HepG2 (cell line): Measurements from ENCODE around the gene KCND1. TPM values are rescaled to one million over a fixed set of nuclear protein-coding genes. Genes with fewer than 3 reads are reported as not detected.

Source experiments
- ATAC-seq: fragments of 200-7000 bp; cut with Tn5 transposase; 3 replicates; pipeline ENCODE4 v1.9.1; 2020; ENCODE audit warnings: mild to moderate bottlenecking, moderate library complexity
- BruUV-seq: library from RNA; stranded (reverse); fragments of 400-500 nt; replicated peaks from 2 replicates; lab custom pipeline; 2021; lab: Mats Ljungman, UMichigan
- CTCF ChIA-PET: fragments of 300-600 bp; formaldehyde crosslinking; extraction: SDS; loops from one replicate; lab custom pipeline; 2021; ENCODE audit warnings: low total read pairs, inconsistent platforms, low intra/inter-chr PET ratio; lab: Yijun Ruan, JAX
- POLR2A ChIA-PET: fragments of 350-600 bp; sonication (Branson Sonifier 250); formaldehyde crosslinking; loops from one replicate; lab custom pipeline; 2020; ENCODE audit warnings: antibody characterized with exemption, inconsistent platforms; lab: Yijun Ruan, JAX
- DNase-seq: peaks from one replicate; pipeline ENCODE4 v3.0.0-alpha.2; 2015; ENCODE audit warnings: low spot score
- FAIRE-seq: peaks from 3 replicates; lab custom pipeline; 2011; peaks lifted over from hg19 to GRCh38; lab: Jason Lieb, UNC
- H2AFZ ChIP-seq: one replicate; pipeline ENCODE4 v1.6.1; 2011; ENCODE audit warnings: low read length, inconsistent platforms
- H3K27ac ChIP-seq: fragments of 300-600 bp; 3 replicates; pipeline ENCODE4 v1.8.0; 2011; ENCODE audit warnings: mixed run types, mild to moderate bottlenecking, mixed read lengths, low read length, inconsistent platforms; ENCODE audit not compliant: insufficient read depth; ENCODE audit errors: extremely low read length
- H3K27me3 ChIP-seq, 2 experiments: fragments of 200-600 bp in 1 of 2; 2 replicates in 1 of 2; 3 replicates in 1 of 2; pipeline versions ENCODE4 v1.6.0 to v1.8.0; 2011; ENCODE audit warnings: low read length in 2 of 2, mild to moderate bottlenecking in 2 of 2, moderate library complexity in 2 of 2, inconsistent platforms in 1 of 2; ENCODE audit not compliant: insufficient read depth in 2 of 2, control insufficient read depth in 1 of 2
- H3K36me3 ChIP-seq, 2 experiments: fragments of 200-600 bp in 1 of 2; replicated peaks in 1 of 2; 2 replicates in 1 of 2; 3 replicates in 1 of 2; pipeline versions ENCODE4 v1.5.1 to v1.8.0; 2011; ENCODE audit warnings: low read length in 2 of 2, inconsistent platforms in 1 of 2; ENCODE audit not compliant: insufficient read depth in 2 of 2, control insufficient read depth in 1 of 2
- H3K4me1 ChIP-seq: 2 replicates; pipeline ENCODE4 v1.5.1; 2012; ENCODE audit warnings: low read length, inconsistent platforms; ENCODE audit not compliant: insufficient read depth
- H3K4me2 ChIP-seq: 2 replicates; pipeline ENCODE4 v1.6.0; 2011; ENCODE audit warnings: low read depth, low read length, inconsistent platforms
- H3K4me3 ChIP-seq, 3 experiments: fragments of 200-600 bp in 1 of 3; sonication (generic), shearing (Covaris generic) in 1 of 3; replicated peaks in 1 of 3; 2 replicates each; pipeline ENCODE4 v1.5.1; 2011 to 2016; ENCODE audit warnings: low read length in 3 of 3, inconsistent platforms in 2 of 3, low read depth in 2 of 3, mild to moderate bottlenecking in 2 of 3, control low read depth in 1 of 3, mixed read lengths in 1 of 3; ENCODE audit not compliant: insufficient read depth in 1 of 3
- H3K79me2 ChIP-seq: one replicate; pipeline ENCODE4 v1.6.1; 2011; ENCODE audit warnings: low read length, inconsistent platforms; ENCODE audit not compliant: insufficient read depth
- H3K9ac ChIP-seq: 2 replicates; pipeline ENCODE4 v1.6.0; 2011; ENCODE audit warnings: mild to moderate bottlenecking, low read depth, low read length, inconsistent platforms; ENCODE audit not compliant: insufficient read depth
- H3K9me3 ChIP-seq: 2 replicates; pipeline ENCODE4 v1.5.1; 2012; ENCODE audit warnings: mild to moderate bottlenecking, low read length
- H4K20me1 ChIP-seq: 2 replicates; pipeline ENCODE4 v1.6.0; 2011; ENCODE audit warnings: inconsistent platforms, mild to moderate bottlenecking, low read length, moderate library complexity; ENCODE audit not compliant: insufficient read depth
- ASH2L ChIP-seq: fragments of 300-600, 200-600 bp; sonication (generic); IDR thresholded peaks from 2 replicates; pipeline ENCODE4 v1.7.0; 2017; ENCODE audit warnings: low read depth, mild to moderate bottlenecking, moderate library complexity, mixed read lengths, low read length; ENCODE audit not compliant: insufficient read length
- CEBPB ChIP-seq: IDR thresholded peaks from 2 replicates; pipeline ENCODE4 v1.6.1; 2011; ENCODE audit warnings: low read depth, low read length, improper control_type of control experiment, borderline replicate concordance
- CREM ChIP-seq, 2 experiments: sonication (generic) in 1 of 2; formaldehyde crosslinking in 1 of 2; IDR thresholded peaks; 2 replicates each; pipeline versions ENCODE4 v1.4.0 to v1.6.1; 2016 to 2020; ENCODE audit warnings: antibody characterized with exemption in 1 of 2, mild to moderate bottlenecking in 1 of 2, missing genetic modification reagents in 1 of 2
- DR1 ChIP-seq: sonication (generic); formaldehyde crosslinking; IDR thresholded peaks from 2 replicates; pipeline ENCODE4 v1.8.0; 2021; ENCODE audit warnings: mild to moderate bottlenecking, missing genetic modification reagents, inconsistent platforms
- HDAC1 ChIP-seq: sonication (generic); formaldehyde crosslinking; IDR thresholded peaks from 2 replicates; pipeline ENCODE4 v1.5.1; 2020; ENCODE audit warnings: mild to moderate bottlenecking, missing genetic modification reagents
- HIVEP1 ChIP-seq: sonication (generic); formaldehyde crosslinking; IDR thresholded peaks from 2 replicates; pipeline ENCODE4 v1.4.0; 2020; ENCODE audit warnings: mild to moderate bottlenecking, missing genetic modification reagents
- MED1 ChIP-seq: sonication (generic); formaldehyde crosslinking; IDR thresholded peaks from 2 replicates; pipeline ENCODE4 v1.4.0; 2020; ENCODE audit warnings: missing genetic modification reagents
- MTA3 ChIP-seq: sonication (generic); formaldehyde crosslinking; IDR thresholded peaks from 2 replicates; pipeline ENCODE4 v1.4.0; 2020; ENCODE audit warnings: missing genetic modification reagents
- PLRG1 ChIP-seq: fragments of 450-650 bp; conservative IDR thresholded peaks from 2 replicates; pipeline ENCODE4 v1.6.1; 2016
- POLR2A ChIP-seq, 2 experiments: IDR thresholded peaks; 2 replicates each; pipeline ENCODE4 v1.6.1; 2011; ENCODE audit warnings: low read depth in 2 of 2, low read length in 2 of 2, mild to moderate bottlenecking in 1 of 2, moderate library complexity in 1 of 2; ENCODE audit not compliant: insufficient read depth in 1 of 2
- POLR2AphosphoS5 ChIP-seq: IDR thresholded peaks from 2 replicates; pipeline ENCODE4 v1.6.1; 2012; ENCODE audit warnings: low read depth, low read length
- POLR2G ChIP-seq: fragments of 200-400 bp; formaldehyde crosslinking; IDR thresholded peaks from 2 replicates; pipeline ENCODE4 v1.6.1; 2018; ENCODE audit warnings: mild to moderate bottlenecking, low read depth, low read length, moderate library complexity
- REPIN1 ChIP-seq: sonication (generic); formaldehyde crosslinking; IDR thresholded peaks from 2 replicates; pipeline ENCODE4 v1.8.0; 2022; ENCODE audit warnings: missing genetic modification reagents, low read depth, mild to moderate bottlenecking, borderline replicate concordance
- REXO4 ChIP-seq: sonication (generic); formaldehyde crosslinking; IDR thresholded peaks from 2 replicates; pipeline ENCODE4 v1.8.0; 2022; ENCODE audit warnings: missing genetic modification reagents, mild to moderate bottlenecking, borderline replicate concordance
- YY1 ChIP-seq: IDR thresholded peaks from 2 replicates; pipeline ENCODE4 v1.6.1; 2011; ENCODE audit warnings: low read length, low read depth, moderate library complexity, mild to moderate bottlenecking; ENCODE audit not compliant: insufficient read depth, insufficient replicate concordance
- ZNF256 ChIP-seq: sonication (generic); formaldehyde crosslinking; conservative IDR thresholded peaks from 2 replicates; pipeline ENCODE4 v1.4.0; 2020; ENCODE audit warnings: missing genetic modification reagents
- ZNF350 ChIP-seq: sonication (generic); formaldehyde crosslinking; IDR thresholded peaks from 2 replicates; pipeline ENCODE4 v1.4.0; 2020; ENCODE audit warnings: mild to moderate bottlenecking, low read depth, missing genetic modification reagents, borderline replicate concordance
- ZNF775 ChIP-seq: sonication (generic); formaldehyde crosslinking; IDR thresholded peaks from 2 replicates; pipeline ENCODE4 v1.4.0; 2020; ENCODE audit warnings: missing genetic modification reagents, mild to moderate bottlenecking, moderate library complexity, borderline replicate concordance
- ZNF891 ChIP-seq: sonication (generic); formaldehyde crosslinking; IDR thresholded peaks from 2 replicates; pipeline ENCODE4 v1.5.0; 2020; ENCODE audit warnings: mild to moderate bottlenecking, missing genetic modification reagents
- WGBS: methylation state at CpG from one replicate; pipeline ENCODE4 v1.1.6; 2017; ENCODE audit warnings: low lambda C conversion rate; 5-methylcytosine and 5-hydroxymethylcytosine counted together
- in situ Hi-C: cut with HindIII; loops from 2 replicates; pipeline ENCODE4 v1.10.0; 2017; ENCODE audit warnings: low pct_unique_long_range_greater_than_20kb; ENCODE audit not compliant: extremely low pct_ligation_motif_present
- intact Hi-C: fragments of 100-400 bp; cut with micrococcal nuclease; formaldehyde crosslinking; loops from one replicate; pipeline ENCODE4 v1.10.0; 2022; ENCODE audit not compliant: unreplicated experiment
- polyA plus RNA-seq, 8 experiments: library from polyadenylated mRNA; depleted of rRNA in 3 of 8; stranded (reverse) in 7 of 8; unstranded in 1 of 8; fragments of >200 nt; fragmentation: Illumina TruSeq in 4 of 8; extraction: Trizol in 4 of 8; gene quantifications; 2 replicates each; pipeline versions ENCODE4 v1.2.1 to v1.2.3, GENCODE V29; 2011 to 2016; ENCODE audit warnings: low read depth in 4 of 8, missing spikeins in 1 of 8, mixed read lengths in 1 of 8; ENCODE audit not compliant: insufficient read depth in 1 of 8
- total RNA-seq, 5 experiments: library from RNA; depleted of rRNA; stranded (reverse); fragments of >200 nt; fragmentation: Illumina TruSeq; extraction: Trizol; gene quantifications; 2 replicates each; pipeline ENCODE4 v1.2.3, GENCODE V29; 2016; ENCODE audit warnings: low read depth in 1 of 5
- TF ChIP-seq, protein P1 (sequence below): IDR thresholded peaks from 2 replicates; pipeline ENCODE4 v1.6.1; 2012; ENCODE audit warnings: inconsistent platforms
- TF ChIP-seq, protein P2 (sequence below): sonication (generic); formaldehyde crosslinking; IDR thresholded peaks from 2 replicates; pipeline ENCODE4 v1.4.0; 2020; ENCODE audit warnings: missing genetic modification reagents

KCND1 gene
- total and polyA plus RNA-seq, 2 of the 13 experiments (the other 11 are each of a cell fraction or from before 2014, with no cell fraction given) = 0.07 to 0.30 TPM

DNA sequence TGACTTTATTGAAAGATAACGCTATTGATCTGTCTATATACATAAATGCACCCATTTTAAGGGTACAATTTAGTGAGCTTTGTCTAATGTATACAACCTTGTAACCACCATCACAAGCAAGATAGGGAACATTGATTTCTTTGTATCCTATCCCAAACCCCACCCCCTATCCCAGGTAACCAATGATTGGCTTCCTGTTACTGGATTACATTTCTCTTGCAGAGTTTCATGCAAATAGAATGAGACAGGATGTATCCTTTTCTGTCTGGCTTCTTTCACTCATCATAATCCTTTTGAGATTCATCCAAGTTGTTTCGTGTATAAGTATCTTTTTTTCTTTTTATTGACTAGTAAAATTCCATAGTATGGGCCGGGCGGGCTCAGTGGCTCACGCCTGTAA is 32.1 kb upstream of the KCND1 start (continued):
- TF ChIP-seq MTA3 = no peak
- TF ChIP-seq, protein P1, sequence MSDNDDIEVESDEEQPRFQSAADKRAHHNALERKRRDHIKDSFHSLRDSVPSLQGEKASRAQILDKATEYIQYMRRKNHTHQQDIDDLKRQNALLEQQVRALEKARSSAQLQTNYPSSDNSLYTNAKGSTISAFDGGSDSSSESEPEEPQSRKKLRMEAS = no peak
- TF ChIP-seq ZNF891 (CRISPR knock-in tag) = no peak
- no peak for TF ChIP-seq PLRG1

DNA sequence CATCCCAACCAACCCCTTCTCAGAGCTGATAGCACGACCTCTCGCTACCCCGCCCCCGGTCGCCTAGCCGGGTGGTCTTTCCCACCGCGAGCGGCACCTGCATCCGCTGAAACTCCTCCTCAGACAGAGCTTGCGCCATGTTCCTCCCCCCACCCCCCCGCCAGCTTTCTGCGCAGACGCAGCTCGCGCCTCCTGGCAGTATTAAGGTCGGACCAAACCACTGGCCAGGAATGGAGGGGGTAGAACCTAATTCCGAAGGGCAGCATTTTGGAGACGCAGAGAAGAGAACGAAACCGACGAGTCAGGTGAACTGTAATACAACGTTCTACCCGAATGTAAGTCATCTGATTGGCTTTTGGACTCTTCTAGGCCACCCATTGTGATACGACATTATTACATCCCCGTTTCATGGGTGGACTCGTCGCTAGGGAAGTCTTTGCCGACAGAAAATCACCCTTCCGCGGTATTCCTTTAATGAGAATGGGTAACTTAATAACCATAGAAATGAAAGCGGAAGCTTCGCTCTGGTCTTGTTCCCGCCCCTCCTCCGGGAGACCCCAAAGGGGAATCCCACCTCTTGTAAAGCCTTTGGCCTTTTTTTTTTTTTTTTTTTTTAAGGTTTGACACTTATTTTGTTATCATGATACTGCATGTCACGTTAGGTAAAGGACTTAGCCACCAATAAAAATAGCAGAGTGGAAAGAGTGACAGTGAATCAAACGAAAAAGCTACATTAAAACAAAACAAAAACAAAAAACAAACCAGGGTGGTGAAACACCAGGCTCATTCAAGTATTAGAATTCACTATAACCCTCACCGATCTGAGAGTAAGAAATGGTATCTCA is 30.7 kb upstream of the KCND1 start, which contains the start of gene GRIPAP1:
Gene GRIPAP1, minus strand, starts transcription at position 174 of the 845 bp plus-strand sequence. Its CDS starts 35 bp downstream, at position 139.
- H3K36me3 ChIP-seq = peaks cover 1 to 10% of the 10 kb centered on the region in 2 experiments; a peak in 2 of 5 replicates
- H3K4me1 ChIP-seq = peaks cover 18% of the 10 kb centered on the region
- peak within 1 kb of the TSS; percentile 64 to 86 (median 75) for H3K4me3 ChIP-seq
- peak within 1 kb of the TSS; percentile 99 for H3K27ac ChIP-seq
- peak within 1 kb of the TSS; percentile 97 for H3K9ac ChIP-seq
- DNase-seq (peak; percentile 73), FAIRE-seq (peak; percentile 95), ATAC-seq (peak; percentile 85)
- no peaks in the 10 kb centered on the region for H3K27me3 ChIP-seq
- H2AFZ ChIP-seq = peak within 1 kb of the TSS; percentile 97
- H3K4me2 ChIP-seq = peak within 1 kb of the TSS; percentile 81
- POLR2A ChIA-PET = interaction anchor here (0.7 to 1.8 kb wide), 14 partner anchors 13 to 326 kb away, joined by 3 to 12 read pairs (median 4); partner anchors contain the start of genes OTUD5, PQBP1, TFE3 and TIMM17B
- H4K20me1 ChIP-seq = no peaks in the 10 kb centered on the region
- no peaks in the 10 kb centered on the region for H3K9me3 ChIP-seq
- intact Hi-C loops = loop anchor here (1.0 kb wide), 1 partner anchor 44 kb away; no protein-coding TSS in a partner anchor
- CTCF ChIA-PET = no interaction called here
- WGBS = 15% methylated on average over 5 of the region's 38 CpGs
- peaks cover 7% of the 10 kb centered on the region for H3K79me2 ChIP-seq
- in situ Hi-C loops = no loop called here
- BruUV-seq = no TSS peak
- TF ChIP-seq MED1 (CRISPR knock-in tag) = 0 out of 2 replicates have a peak, but pooled peaks have one; percentile 9
- TF ChIP-seq POLR2G = peak; percentile 66
- TF ChIP-seq DR1 (CRISPR knock-in tag) = peak; percentile 62; the same call in 1 of the 2 replicates
- 0 out of 2 replicates have a peak, but pooled peaks have one; percentile 51 for TF ChIP-seq REPIN1
- peak; percentile 92 for TF ChIP-seq YY1
- no peak for TF ChIP-seq ZNF775 (CRISPR knock-in tag)
- peak; percentile 38; the same call in 1 of the 2 replicates for TF ChIP-seq HDAC1 (CRISPR knock-in tag)
- peak in 1 of 2 experiments; percentile 73; a peak in 3 of 4 replicates for TF ChIP-seq POLR2A (IDR thresholded peaks at IDR 0.05; ENCODE audit: insufficient read depth in 1 of 2, low read depth in 2 of 2, low read length in 2 of 2)
- TF ChIP-seq HIVEP1 (CRISPR knock-in tag) = no peak
- TF ChIP-seq POLR2AphosphoS5 = peak; percentile 62
- peak; percentile 10 for TF ChIP-seq ASH2L
- 0 out of 2 replicates have a peak, but pooled peaks have one; percentile 26 for TF ChIP-seq ZNF256 (CRISPR knock-in tag)
- peak; percentile 46; the same call in 1 of the 2 replicates for TF ChIP-seq ZNF350 (CRISPR knock-in tag)
- peak; percentile 34; the same call in 1 of the 2 replicates for TF ChIP-seq CREM (IDR thresholded peaks at IDR 0.05)
- no peak for TF ChIP-seq CREM (CRISPR knock-in tag; IDR thresholded peaks at IDR 0.05)
- TF ChIP-seq REXO4 = no peak
- TF ChIP-seq CEBPB = peak; percentile 61; the same call in 1 of the 2 replicates
- TF ChIP-seq, protein P2, sequence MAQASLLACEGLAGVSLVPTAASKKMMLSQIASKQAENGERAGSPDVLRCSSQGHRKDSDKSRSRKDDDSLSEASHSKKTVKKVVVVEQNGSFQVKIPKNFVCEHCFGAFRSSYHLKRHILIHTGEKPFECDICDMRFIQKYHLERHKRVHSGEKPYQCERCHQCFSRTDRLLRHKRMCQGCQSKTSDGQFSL (CRISPR knock-in tag) = peak; percentile 67; the same call in 1 of the 2 replicates
